ENCODE data around the gene SPTBN2. TPM values are rescaled to one million over a fixed set of nuclear protein-coding genes. Genes with fewer than 3 reads are reported as not detected.

Gene SPTBN2
- total and polyA plus RNA-seq, 2 of the 8 experiments (the other 6 are each of a cell fraction or from before 2014, with no cell fraction given): 19.1 to 69.0 TPM

GRCh38 chr11:66747480-66747879 is 18.5 kb upstream of the SPTBN2 start:
- Histone ChIP-seq H2AK5ac (ENCODE audit: low read depth, low read length) (no peak overlapping the region), H3K27me3 (replicated peaks in 1 of 4; ENCODE audit: control insufficient read depth in 3 of 4, extremely low read depth in 1 of 4, insufficient read depth in 3 of 4, low read length in 3 of 4) (no peaks in the 10 kb centered on the region), H3K4me2 (ENCODE audit: insufficient read depth in 1 of 2, low read depth in 2 of 2, low read length in 2 of 2) (no peak overlapping the region), H3K14ac (ENCODE audit: insufficient read length) (no peak overlapping the region), H4K20me1 (replicated peaks in 1 of 2; ENCODE audit: control insufficient read depth in 1 of 2, insufficient read depth in 2 of 2, low read length in 2 of 2) (no peaks in the 10 kb centered on the region), H3K79me1 (ENCODE audit: low read depth, low read length) (no peaks in the 10 kb centered on the region; the same call in 1 of the 2 replicates), H2BK15ac (ENCODE audit: low read length) (no peak overlapping the region), H3K27ac (ENCODE audit: low read depth, low read length) (no peak overlapping the region), H4K5ac (ENCODE audit: insufficient read length, low read depth, low read length) (no peak overlapping the region), H3K56ac (replicated peaks; ENCODE audit: insufficient read length, low read depth, low read length) (no peak overlapping the region), H3K36me3 (ENCODE audit: control insufficient read depth in 2 of 4, insufficient read depth in 4 of 4, low read length in 3 of 4) (no peaks in the 10 kb centered on the region), H2AFZ (ENCODE audit: low read length) (no peak overlapping the region), H2BK12ac (ENCODE audit: low read depth, low read length) (no peak overlapping the region), H3K9me3 (ENCODE audit: insufficient read depth in 2 of 2, low read depth in 1 of 2, low read length in 1 of 2) (no peaks in the 10 kb centered on the region), H3K4me3 (ENCODE audit: extremely low read depth in 1 of 4, insufficient read depth in 2 of 4, low read depth in 3 of 4, low read length in 4 of 4) (no peak overlapping the region), H2BK5ac (ENCODE audit: low read depth, low read length) (no peak overlapping the region), H2BK20ac (ENCODE audit: low read length) (no peak overlapping the region), H3K79me2 (ENCODE audit: control insufficient read depth in 1 of 2, insufficient read depth in 2 of 2, low read length in 2 of 2) (peaks cover 0 to 30% of the 10 kb centered on the region in 2 experiments; a peak in 3 of 4 replicates), H3K9ac (replicated peaks in 1 of 4; ENCODE audit: extremely low read depth in 1 of 4, low read depth in 3 of 4, low read length in 3 of 4) (no peak overlapping the region), H4K8ac (ENCODE audit: extremely low read depth, insufficient read depth, low read length) (no peak overlapping the region), H3K4ac (replicated peaks; ENCODE audit: insufficient read length, low read depth, low read length) (no peak overlapping the region), H4K91ac (replicated peaks; ENCODE audit: insufficient read length, low read length) (no peak overlapping the region), H3K23ac (ENCODE audit: insufficient read length) (no peak overlapping the region), H3K18ac (ENCODE audit: extremely low read depth, low read length) (no peak overlapping the region), H3K4me1 (replicated peaks in 1 of 4; ENCODE audit: control insufficient read depth in 3 of 4, insufficient read depth in 4 of 4, low read length in 3 of 4) (peaks cover 0 to 2% (median 1%) of the 10 kb centered on the region in 4 experiments; a peak in 2 of 7 replicates), H3K23me2 (ENCODE audit: low read depth, low read length) (peaks cover 9% of the 10 kb centered on the region; the same call in 1 of the 2 replicates), H2BK120ac (replicated peaks; ENCODE audit: low read depth, low read length) (no peak overlapping the region)
- DNase-seq (ENCODE audit: low read depth in 1 of 2, low spot score in 2 of 2) (no peak), FAIRE-seq (no peak)
- 89% methylated on average over 7 of the region's 7 CpGs; no CpG with 5 or more reads in 1 of the 2 experiments for WGBS, 2 experiments (ENCODE audit: extremely low coverage in 1 of 2, insufficient coverage in 1 of 2, insufficient read length in 1 of 2, insufficient replicate concordance in 2 of 2, low coverage in 1 of 2, low lambda C conversion rate in 2 of 2, missing lambda C conversion rate in 1 of 2)
- ChIA-PET CTCF (ENCODE audit: partially characterized antibody) (interaction anchor here (0.9 kb wide), 1 partner anchor 53 kb away, joined by 3 read pairs; no protein-coding TSS in a partner anchor), POLR2A (ENCODE audit: partially characterized antibody) (interaction anchor here (0.7 kb wide), 1 partner anchor 122 kb away, joined by 3 read pairs; no protein-coding TSS in a partner anchor)
- TF ChIP-seq SAP30 (IDR thresholded peaks at IDR 0.05; ENCODE audit: insufficient read depth, insufficient replicate concordance, low read length) (no peak), KDM1A (IDR thresholded peaks at IDR 0.05; ENCODE audit: borderline replicate concordance, low read length) (no peak), RFX5 (IDR thresholded peaks at IDR 0.05; ENCODE audit: borderline replicate concordance, low read depth, low read length) (no peak), GABPA (IDR thresholded peaks at IDR 0.05; ENCODE audit: borderline replicate concordance, insufficient read depth, low read length) (no peak), MAX (IDR thresholded peaks at IDR 0.05) (no peak), POLR2A (IDR thresholded peaks at IDR 0.05; ENCODE audit: control extremely low read depth in 1 of 2, low read depth in 2 of 2, low read length in 2 of 2) (no peak), ATF3 (IDR thresholded peaks at IDR 0.05; ENCODE audit: insufficient read depth, low read depth, low read length) (no peak), BACH1 (IDR thresholded peaks at IDR 0.05; ENCODE audit: low read length) (no peak), YY1 (IDR thresholded peaks at IDR 0.05; ENCODE audit: low read depth, low read length) (no peak), CEBPB (IDR thresholded peaks at IDR 0.05; ENCODE audit: low read depth, low read length) (no peak), ZNF274 (IDR thresholded peaks at IDR 0.05; ENCODE audit: borderline replicate concordance, extremely low read depth, low read length) (no peak), SP4 (IDR thresholded peaks at IDR 0.05; ENCODE audit: low read length) (no peak), EP300 (IDR thresholded peaks at IDR 0.05; ENCODE audit: borderline replicate concordance in 1 of 2, low read depth in 2 of 2, low read length in 2 of 2) (no peak), NRF1 (IDR thresholded peaks at IDR 0.05; ENCODE audit: low read depth, low read length) (no peak)

All from H1 (cell line).